HEK293 (cell line): ENCODE data around the gene USP24.

Experiments
- CTCF ChIA-PET: fragments of 350-600 bp; formaldehyde crosslinking; extraction: SDS; loops from one replicate; lab custom pipeline; 2021; ENCODE audit warnings: antibody characterized with exemption; lab: Yijun Ruan, JAX
- POLR2A ChIA-PET: fragments of 300-600 bp; formaldehyde crosslinking; extraction: SDS; loops from one replicate; lab custom pipeline; 2020; ENCODE audit warnings: antibody characterized with exemption, inconsistent platforms; lab: Yijun Ruan, JAX
- H3K27ac ChIP-seq: fragments of 200-500 bp; sonication (Bioruptor generic); 2 replicates; pipeline ENCODE4 v1.5.1; 2014; ENCODE audit warnings: low read depth, low read length, control low read depth, inconsistent platforms; ENCODE audit errors: extremely low read depth
- H3K36me3 ChIP-seq, 2 experiments: fragments of 200-500 bp in 1 of 2; sonication (Bioruptor generic) in 1 of 2; 1 replicate in 1 of 2; 2 replicates in 1 of 2; pipeline ENCODE4 v1.5.1; 2014 to 2017; ENCODE audit warnings: inconsistent platforms in 2 of 2, low read length in 2 of 2; ENCODE audit not compliant: control insufficient read depth in 2 of 2, insufficient read depth in 1 of 2
- H3K4me1 ChIP-seq: fragments of 200-500 bp; sonication (Bioruptor generic); 2 replicates; pipeline ENCODE4 v1.5.1; 2014; ENCODE audit warnings: mild to moderate bottlenecking, low read length, inconsistent platforms; ENCODE audit not compliant: control insufficient read depth, insufficient read depth
- H3K4me3 ChIP-seq: 2 replicates; pipeline ENCODE4 v1.5.1; 2011; ENCODE audit warnings: low read depth, mild to moderate bottlenecking, control low read depth, low read length, moderate library complexity
- H3K9me3 ChIP-seq: fragments of 200-500 bp; sonication (Bioruptor generic); 2 replicates; pipeline ENCODE4 v1.5.1; 2014; ENCODE audit warnings: low read depth, low read length, inconsistent platforms; ENCODE audit not compliant: control insufficient read depth, insufficient read depth
- EGR2 ChIP-seq: fragments of 450-650 bp; formaldehyde crosslinking; IDR thresholded peaks from 2 replicates; pipeline ENCODE4 v1.5.1; 2016; ENCODE audit warnings: low read depth, missing biosample characterization, missing genetic modification characterization
- GLI4 ChIP-seq: fragments of 450-650 bp; formaldehyde crosslinking; IDR thresholded peaks from 2 replicates; pipeline ENCODE4 v1.5.1; 2016; ENCODE audit warnings: missing biosample characterization, missing genetic modification characterization
- GLIS2 ChIP-seq: fragments of 450-650 bp; formaldehyde crosslinking; IDR thresholded peaks from 2 replicates; pipeline ENCODE4 v1.5.1; 2016; ENCODE audit warnings: missing biosample characterization, missing genetic modification characterization
- HOXA7 ChIP-seq: sonication (generic); formaldehyde crosslinking; IDR thresholded peaks from 2 replicates; pipeline ENCODE4 v1.8.1; 2022; ENCODE audit warnings: missing genetic modification reagents, borderline replicate concordance
- KLF1 ChIP-seq: fragments of 450-650 bp; formaldehyde crosslinking; IDR thresholded peaks from 2 replicates; pipeline ENCODE4 v1.5.1; 2016; ENCODE audit warnings: missing biosample characterization, missing genetic modification characterization
- KLF7 ChIP-seq: fragments of 450-650 bp; formaldehyde crosslinking; IDR thresholded peaks from 2 replicates; pipeline ENCODE4 v1.5.1; 2016; ENCODE audit warnings: missing biosample characterization, missing genetic modification characterization, borderline replicate concordance
- KLF9 ChIP-seq: fragments of 450-650 bp; formaldehyde crosslinking; IDR thresholded peaks from 2 replicates; pipeline ENCODE4 v1.5.1; 2016; ENCODE audit warnings: missing biosample characterization, missing genetic modification characterization, low read depth
- OSR2 ChIP-seq: fragments of 450-650 bp; formaldehyde crosslinking; IDR thresholded peaks from 2 replicates; pipeline ENCODE4 v1.5.1; 2016; ENCODE audit warnings: missing biosample characterization, missing genetic modification characterization
- REPIN1 ChIP-seq: fragments of 450-650 bp; formaldehyde crosslinking; IDR thresholded peaks from 2 replicates; pipeline ENCODE4 v1.5.1; 2017; ENCODE audit warnings: missing biosample characterization, missing genetic modification characterization, low read depth
- SCRT2 ChIP-seq: fragments of 450-650 bp; formaldehyde crosslinking; IDR thresholded peaks from 2 replicates; pipeline ENCODE4 v1.5.1; 2016; ENCODE audit warnings: missing biosample characterization, missing genetic modification characterization
- TRIM28 ChIP-seq: IDR thresholded peaks from 2 replicates; pipeline ENCODE4 v1.6.1; 2011; ENCODE audit warnings: low read length, control low read depth, borderline replicate concordance
- WT1 ChIP-seq: fragments of 450-650 bp; formaldehyde crosslinking; IDR thresholded peaks from 2 replicates; pipeline ENCODE4 v1.5.1; 2016; ENCODE audit warnings: missing biosample characterization, missing genetic modification characterization
- ZBTB48 ChIP-seq: fragments of 450-650 bp; formaldehyde crosslinking; IDR thresholded peaks from 2 replicates; pipeline ENCODE4 v1.5.1; 2016; ENCODE audit warnings: missing biosample characterization, missing genetic modification characterization
- ZEB2 ChIP-seq: fragments of 450-650 bp; formaldehyde crosslinking; IDR thresholded peaks from 2 replicates; pipeline ENCODE4 v1.5.1; 2016; ENCODE audit warnings: missing biosample characterization, missing genetic modification characterization
- ZFP41 ChIP-seq: fragments of 450-650 bp; formaldehyde crosslinking; IDR thresholded peaks from 2 replicates; pipeline ENCODE4 v1.5.1; 2016; ENCODE audit warnings: missing biosample characterization, missing genetic modification characterization, borderline replicate concordance
- ZNF121 ChIP-seq: fragments of 450-650 bp; formaldehyde crosslinking; IDR thresholded peaks from 2 replicates; pipeline ENCODE4 v1.5.1; 2016; ENCODE audit warnings: missing biosample characterization, missing genetic modification characterization
- ZNF335 ChIP-seq: fragments of 450-650 bp; formaldehyde crosslinking; conservative IDR thresholded peaks from 2 replicates; pipeline ENCODE4 v1.5.1; 2016; ENCODE audit warnings: missing biosample characterization, missing genetic modification characterization
- ZNF341 ChIP-seq: fragments of 450-650 bp; formaldehyde crosslinking; IDR thresholded peaks from 2 replicates; pipeline ENCODE4; 2016; ENCODE audit warnings: low read depth, missing biosample characterization, missing genetic modification characterization
- ZNF416 ChIP-seq: fragments of 450-650 bp; formaldehyde crosslinking; IDR thresholded peaks from 2 replicates; pipeline ENCODE4 v1.5.1; 2016; ENCODE audit warnings: missing biosample characterization, missing genetic modification characterization
- ZNF501 ChIP-seq: fragments of 450-650 bp; formaldehyde crosslinking; IDR thresholded peaks from 2 replicates; pipeline ENCODE4 v1.5.1; 2016; ENCODE audit warnings: missing biosample characterization, missing genetic modification characterization
- ZNF529 ChIP-seq: fragments of 450-650 bp; formaldehyde crosslinking; IDR thresholded peaks from 2 replicates; pipeline ENCODE4 v1.5.1; 2017; ENCODE audit warnings: missing genetic modification characterization, missing biosample characterization; ENCODE audit not compliant: insufficient replicate concordance
- ZNF776 ChIP-seq: fragments of 450-650 bp; formaldehyde crosslinking; IDR thresholded peaks from 2 replicates; pipeline ENCODE4 v1.5.0; 2017; ENCODE audit warnings: missing biosample characterization, missing genetic modification characterization, borderline replicate concordance
- ZSCAN30 ChIP-seq: fragments of 450-650 bp; IDR thresholded peaks from 2 replicates; pipeline ENCODE4 v1.5.1; 2018; ENCODE audit warnings: missing biosample characterization, mild to moderate bottlenecking, missing genetic modification characterization, moderate library complexity
- TF ChIP-seq, protein P1 (sequence below): fragments of 450-650 bp; formaldehyde crosslinking; IDR thresholded peaks from 2 replicates; pipeline ENCODE4 v1.5.1; 2016; ENCODE audit warnings: missing biosample characterization, missing genetic modification characterization
- TF ChIP-seq, protein P2 (sequence below): fragments of 450-650 bp; formaldehyde crosslinking; IDR thresholded peaks from 2 replicates; pipeline ENCODE4 v1.5.1; 2016; ENCODE audit warnings: missing biosample characterization, missing genetic modification characterization
- TF ChIP-seq, protein P3 (sequence below): fragments of 450-650 bp; formaldehyde crosslinking; conservative IDR thresholded peaks from 2 replicates; pipeline ENCODE4 v1.5.1; 2016; ENCODE audit warnings: low read depth, missing biosample characterization, missing genetic modification characterization
- TF ChIP-seq, protein P4 (sequence below): sonication (generic); formaldehyde crosslinking; IDR thresholded peaks from 2 replicates; pipeline ENCODE4 v1.8.1; 2022; ENCODE audit warnings: mild to moderate bottlenecking, moderate library complexity, missing genetic modification reagents

The USP24 gene, protein sequence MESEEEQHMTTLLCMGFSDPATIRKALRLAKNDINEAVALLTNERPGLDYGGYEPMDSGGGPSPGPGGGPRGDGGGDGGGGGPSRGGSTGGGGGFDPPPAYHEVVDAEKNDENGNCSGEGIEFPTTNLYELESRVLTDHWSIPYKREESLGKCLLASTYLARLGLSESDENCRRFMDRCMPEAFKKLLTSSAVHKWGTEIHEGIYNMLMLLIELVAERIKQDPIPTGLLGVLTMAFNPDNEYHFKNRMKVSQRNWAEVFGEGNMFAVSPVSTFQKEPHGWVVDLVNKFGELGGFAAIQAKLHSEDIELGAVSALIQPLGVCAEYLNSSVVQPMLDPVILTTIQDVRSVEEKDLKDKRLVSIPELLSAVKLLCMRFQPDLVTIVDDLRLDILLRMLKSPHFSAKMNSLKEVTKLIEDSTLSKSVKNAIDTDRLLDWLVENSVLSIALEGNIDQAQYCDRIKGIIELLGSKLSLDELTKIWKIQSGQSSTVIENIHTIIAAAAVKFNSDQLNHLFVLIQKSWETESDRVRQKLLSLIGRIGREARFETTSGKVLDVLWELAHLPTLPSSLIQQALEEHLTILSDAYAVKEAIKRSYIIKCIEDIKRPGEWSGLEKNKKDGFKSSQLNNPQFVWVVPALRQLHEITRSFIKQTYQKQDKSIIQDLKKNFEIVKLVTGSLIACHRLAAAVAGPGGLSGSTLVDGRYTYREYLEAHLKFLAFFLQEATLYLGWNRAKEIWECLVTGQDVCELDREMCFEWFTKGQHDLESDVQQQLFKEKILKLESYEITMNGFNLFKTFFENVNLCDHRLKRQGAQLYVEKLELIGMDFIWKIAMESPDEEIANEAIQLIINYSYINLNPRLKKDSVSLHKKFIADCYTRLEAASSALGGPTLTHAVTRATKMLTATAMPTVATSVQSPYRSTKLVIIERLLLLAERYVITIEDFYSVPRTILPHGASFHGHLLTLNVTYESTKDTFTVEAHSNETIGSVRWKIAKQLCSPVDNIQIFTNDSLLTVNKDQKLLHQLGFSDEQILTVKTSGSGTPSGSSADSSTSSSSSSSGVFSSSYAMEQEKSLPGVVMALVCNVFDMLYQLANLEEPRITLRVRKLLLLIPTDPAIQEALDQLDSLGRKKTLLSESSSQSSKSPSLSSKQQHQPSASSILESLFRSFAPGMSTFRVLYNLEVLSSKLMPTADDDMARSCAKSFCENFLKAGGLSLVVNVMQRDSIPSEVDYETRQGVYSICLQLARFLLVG (N-terminal part only)

DNA sequence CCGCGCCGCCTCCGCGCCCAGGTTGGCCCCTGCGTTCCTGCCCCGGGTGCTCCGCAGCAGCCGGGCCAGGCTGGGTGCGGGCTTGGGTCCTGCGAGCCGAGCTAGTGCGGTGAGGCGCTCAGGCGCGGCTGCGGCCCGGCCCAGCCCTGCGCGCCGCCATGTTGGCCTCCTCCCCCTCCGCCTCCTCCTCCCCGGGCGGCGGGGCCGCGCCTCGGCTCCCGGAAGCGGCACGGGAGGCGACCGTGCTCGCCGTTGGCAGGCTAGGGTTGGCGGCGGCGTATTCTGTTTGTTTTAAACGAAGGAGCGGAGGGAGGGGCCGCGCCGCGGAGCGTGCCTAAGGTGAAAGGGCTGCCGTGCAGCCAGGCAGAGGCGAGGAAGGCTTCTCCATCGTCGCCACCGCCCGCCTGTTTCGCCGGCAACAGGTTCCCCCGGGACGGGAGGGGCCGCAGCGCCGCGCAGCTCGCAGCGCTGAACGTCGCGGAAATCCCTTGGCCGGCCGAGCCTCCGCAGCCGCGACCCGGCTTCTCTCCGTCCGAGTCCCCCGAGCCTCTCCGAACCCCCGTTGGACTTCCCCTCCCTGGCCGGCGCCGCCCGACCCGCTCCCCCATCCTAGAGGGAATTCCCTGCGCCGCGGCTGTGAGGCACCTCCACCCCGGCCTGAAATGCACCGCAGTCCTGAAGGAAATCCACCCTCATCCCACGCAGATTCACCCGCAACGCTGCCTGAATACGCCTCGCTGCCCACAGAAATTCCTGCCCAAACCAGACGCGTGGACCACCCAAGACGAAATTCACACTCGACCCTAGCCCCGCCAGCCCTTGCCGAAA, at the start of gene USP24:
USP24 (minus strand) TSS at position 171 of the 828 bp plus-strand sequence. CDS start 251 bp downstream, outside the sequence.
- CTCF ChIA-PET, result interaction anchor here (1.0 to 1.3 kb wide), 2 partner anchors 76 to 140 kb away, joined by 3 to 4 read pairs; no protein-coding TSS in a partner anchor
- Histone ChIP-seq H3K4me1 (peaks cover 16% of the 10 kb centered on the region), H3K4me3 (peak within 1 kb of the TSS; percentile 95), H3K9me3 (no peaks in the 10 kb centered on the region), H3K27ac (peak within 1 kb of the TSS; percentile 96), H3K36me3 (no peaks in the 10 kb centered on the region)
- POLR2A ChIA-PET, result interaction anchor here (0.5 to 1.3 kb wide), 3 partner anchors 23 to 82 kb away, joined by 4 to 6 read pairs (median 4); no protein-coding TSS in a partner anchor
- TF ChIP-seq, protein P1, sequence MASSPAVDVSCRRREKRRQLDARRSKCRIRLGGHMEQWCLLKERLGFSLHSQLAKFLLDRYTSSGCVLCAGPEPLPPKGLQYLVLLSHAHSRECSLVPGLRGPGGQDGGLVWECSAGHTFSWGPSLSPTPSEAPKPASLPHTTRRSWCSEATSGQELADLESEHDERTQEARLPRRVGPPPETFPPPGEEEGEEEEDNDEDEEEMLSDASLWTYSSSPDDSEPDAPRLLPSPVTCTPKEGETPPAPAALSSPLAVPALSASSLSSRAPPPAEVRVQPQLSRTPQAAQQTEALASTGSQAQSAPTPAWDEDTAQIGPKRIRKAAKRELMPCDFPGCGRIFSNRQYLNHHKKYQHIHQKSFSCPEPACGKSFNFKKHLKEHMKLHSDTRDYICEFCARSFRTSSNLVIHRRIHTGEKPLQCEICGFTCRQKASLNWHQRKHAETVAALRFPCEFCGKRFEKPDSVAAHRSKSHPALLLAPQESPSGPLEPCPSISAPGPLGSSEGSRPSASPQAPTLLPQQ (tag by site-specific recombination), result peak; percentile 41; the same call in 1 of the 2 replicates
- TF ChIP-seq SCRT2 (tag by site-specific recombination) (peak; percentile 100), ZBTB48 (tag by site-specific recombination) (peak; percentile 74), GLIS2 (tag by site-specific recombination) (peak; percentile 62; the same call in 1 of the 2 replicates), ZSCAN30 (0 out of 2 replicates have a peak, but pooled peaks have one; percentile 28), GLI4 (0 out of 2 replicates have a peak, but pooled peaks have one; percentile 22), ZNF416 (no peak), ZNF501 (tag by site-specific recombination) (peak; percentile 89), TRIM28 (no peak), WT1 (tag by site-specific recombination) (peak; percentile 38; the same call in 1 of the 2 replicates), ZNF776 (tag by site-specific recombination) (no peak), ZFP41 (tag by site-specific recombination) (no peak), KLF9 (tag by site-specific recombination) (peak; percentile 50), KLF1 (tag by site-specific recombination) (peak; percentile 47), HOXA7 (no peak), ZNF341 (tag by site-specific recombination) (peak; percentile 95), REPIN1 (no peak), ZEB2 (tag by site-specific recombination) (peak; percentile 69), ZNF529 (tag by site-specific recombination) (no peak), ZNF335 (tag by site-specific recombination) (peak; percentile 94), KLF7 (peak; percentile 34; the same call in 1 of the 2 replicates), ZNF121 (no peak), EGR2 (tag by site-specific recombination) (peak; percentile 79), OSR2 (tag by site-specific recombination) (peak; percentile 44; the same call in 1 of the 2 replicates)
- TF ChIP-seq, protein P2, sequence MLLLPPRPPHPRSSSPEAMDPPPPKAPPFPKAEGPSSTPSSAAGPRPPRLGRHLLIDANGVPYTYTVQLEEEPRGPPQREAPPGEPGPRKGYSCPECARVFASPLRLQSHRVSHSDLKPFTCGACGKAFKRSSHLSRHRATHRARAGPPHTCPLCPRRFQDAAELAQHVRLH (tag by site-specific recombination), result peak; percentile 9; the same call in 1 of the 2 replicates
- TF ChIP-seq, protein P3, sequence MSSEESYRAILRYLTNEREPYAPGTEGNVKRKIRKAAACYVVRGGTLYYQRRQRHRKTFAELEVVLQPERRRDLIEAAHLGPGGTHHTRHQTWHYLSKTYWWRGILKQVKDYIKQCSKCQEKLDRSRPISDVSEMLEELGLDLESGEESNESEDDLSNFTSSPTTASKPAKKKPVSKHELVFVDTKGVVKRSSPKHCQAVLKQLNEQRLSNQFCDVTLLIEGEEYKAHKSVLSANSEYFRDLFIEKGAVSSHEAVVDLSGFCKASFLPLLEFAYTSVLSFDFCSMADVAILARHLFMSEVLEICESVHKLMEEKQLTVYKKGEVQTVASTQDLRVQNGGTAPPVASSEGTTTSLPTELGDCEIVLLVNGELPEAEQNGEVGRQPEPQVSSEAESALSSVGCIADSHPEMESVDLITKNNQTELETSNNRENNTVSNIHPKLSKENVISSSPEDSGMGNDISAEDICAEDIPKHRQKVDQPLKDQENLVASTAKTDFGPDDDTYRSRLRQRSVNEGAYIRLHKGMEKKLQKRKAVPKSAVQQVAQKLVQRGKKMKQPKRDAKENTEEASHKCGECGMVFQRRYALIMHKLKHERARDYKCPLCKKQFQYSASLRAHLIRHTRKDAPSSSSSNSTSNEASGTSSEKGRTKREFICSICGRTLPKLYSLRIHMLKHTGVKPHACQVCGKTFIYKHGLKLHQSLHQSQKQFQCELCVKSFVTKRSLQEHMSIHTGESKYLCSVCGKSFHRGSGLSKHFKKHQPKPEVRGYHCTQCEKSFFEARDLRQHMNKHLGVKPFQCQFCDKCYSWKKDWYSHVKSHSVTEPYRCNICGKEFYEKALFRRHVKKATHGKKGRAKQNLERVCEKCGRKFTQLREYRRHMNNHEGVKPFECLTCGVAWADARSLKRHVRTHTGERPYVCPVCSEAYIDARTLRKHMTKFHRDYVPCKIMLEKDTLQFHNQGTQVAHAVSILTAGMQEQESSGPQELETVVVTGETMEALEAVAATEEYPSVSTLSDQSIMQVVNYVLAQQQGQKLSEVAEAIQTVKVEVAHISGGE, result peak; percentile 84
- TF ChIP-seq, protein P4, sequence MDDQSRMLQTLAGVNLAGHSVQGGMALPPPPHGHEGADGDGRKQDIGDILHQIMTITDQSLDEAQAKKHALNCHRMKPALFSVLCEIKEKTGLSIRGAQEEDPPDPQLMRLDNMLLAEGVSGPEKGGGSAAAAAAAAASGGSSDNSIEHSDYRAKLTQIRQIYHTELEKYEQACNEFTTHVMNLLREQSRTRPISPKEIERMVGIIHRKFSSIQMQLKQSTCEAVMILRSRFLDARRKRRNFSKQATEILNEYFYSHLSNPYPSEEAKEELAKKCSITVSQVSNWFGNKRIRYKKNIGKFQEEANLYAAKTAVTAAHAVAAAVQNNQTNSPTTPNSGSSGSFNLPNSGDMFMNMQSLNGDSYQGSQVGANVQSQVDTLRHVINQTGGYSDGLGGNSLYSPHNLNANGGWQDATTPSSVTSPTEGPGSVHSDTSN (CRISPR knock-in tag), result 0 out of 2 replicates have a peak, but pooled peaks have one; percentile 64
